K562 (cell line): Measurements from ENCODE around the gene GPSM3. TPM values are rescaled to one million over a fixed set of nuclear protein-coding genes. Genes with fewer than 3 reads are reported as not detected.

Experiments
- CTCFL ChIP-seq: IDR thresholded peaks from 2 replicates; pipeline ENCODE4 v1.6.1; 2011; ENCODE audit warnings: borderline replicate concordance, low read depth, mild to moderate bottlenecking, moderate library complexity, low read length; ENCODE audit not compliant: insufficient read depth, poor library complexity, severe bottlenecking
- EHMT2 ChIP-seq: fragments of 450-650 bp; IDR thresholded peaks from 2 replicates; pipeline ENCODE4 v1.6.1; 2018; ENCODE audit warnings: antibody characterized with exemption
- FOXJ2 ChIP-seq: fragments of 200-800 bp; sonication (Bioruptor generic); IDR thresholded peaks from 2 replicates; pipeline ENCODE4 v1.6.1; 2016; ENCODE audit warnings: missing genetic modification characterization, missing compliant biosample characterization
- GTF2A2 ChIP-seq: IDR thresholded peaks from 2 replicates; pipeline ENCODE4 v1.6.1; 2016; ENCODE audit warnings: mild to moderate bottlenecking, missing genetic modification characterization, missing compliant biosample characterization
- HMGN3 ChIP-seq: IDR thresholded peaks from 2 replicates; pipeline ENCODE4 v1.6.1; 2011; ENCODE audit warnings: borderline replicate concordance, low read depth, mild to moderate bottlenecking, mixed read lengths, low read length; ENCODE audit not compliant: insufficient read length; ENCODE audit errors: extremely low read depth
- MAZ ChIP-seq, 2 experiments: fragments of 450-650 bp in 1 of 2; sonication (generic) in 1 of 2; formaldehyde crosslinking; IDR thresholded peaks in 1 of 2; conservative IDR thresholded peaks in 1 of 2; 2 replicates each; pipeline versions ENCODE4 v1.4.0 to v1.5.0; 2020; ENCODE audit warnings: mild to moderate bottlenecking in 1 of 2, missing genetic modification reagents in 1 of 2
- NR2C2 ChIP-seq, 2 experiments: fragments of 200-800 bp in 1 of 2; sonication (Bioruptor generic) in 1 of 2; sonication (generic) in 1 of 2; formaldehyde crosslinking in 1 of 2; IDR thresholded peaks; 2 replicates each; pipeline versions ENCODE4 v1.6.1 to v1.8.0; 2016 to 2022; ENCODE audit warnings: mild to moderate bottlenecking in 1 of 2, missing compliant biosample characterization in 1 of 2, missing genetic modification characterization in 1 of 2, missing genetic modification reagents in 1 of 2
- RBM14 ChIP-seq: fragments of 200-400 bp; formaldehyde crosslinking; IDR thresholded peaks from 2 replicates; pipeline ENCODE4 v1.6.1; 2018; ENCODE audit warnings: low read depth, mild to moderate bottlenecking, low read length, moderate library complexity, borderline replicate concordance; ENCODE audit not compliant: insufficient read depth
- RNF2 ChIP-seq: sonication (generic); IDR thresholded peaks from 2 replicates; pipeline ENCODE4 v1.6.1; 2016
- SNRNP70 ChIP-seq: fragments of 200-400 bp; formaldehyde crosslinking; optimal IDR thresholded peaks from 2 replicates; pipeline ENCODE3; 2017; ENCODE audit warnings: low read depth, low read length
- SRSF1 ChIP-seq: fragments of 200-400 bp; formaldehyde crosslinking; IDR thresholded peaks from 2 replicates; pipeline ENCODE4 v1.6.1; 2017; ENCODE audit warnings: mild to moderate bottlenecking, low read depth, low read length, moderate library complexity
- THAP7 ChIP-seq: fragments of 250-450 bp; sonication (Bioruptor Pico); IDR thresholded peaks from 2 replicates; pipeline ENCODE4 v1.5.0; 2021
- ZBTB17 ChIP-seq: fragments of 450-650 bp; formaldehyde crosslinking; IDR thresholded peaks from 2 replicates; pipeline ENCODE4 v1.4.0; 2020; ENCODE audit warnings: mild to moderate bottlenecking
- ZNF408 ChIP-seq: fragments of 250-450 bp; sonication (Bioruptor Pico); IDR thresholded peaks from 2 replicates; pipeline ENCODE4 v1.4.0; 2020; ENCODE audit warnings: low read depth, mild to moderate bottlenecking, moderate library complexity
- ZNF41 ChIP-seq: fragments of 250-450 bp; sonication (Bioruptor Pico); conservative IDR thresholded peaks from 2 replicates; pipeline ENCODE4 v1.4.0; 2020; ENCODE audit warnings: mild to moderate bottlenecking
- ZNF766 ChIP-seq: fragments of 200-800 bp; sonication (Bioruptor generic); conservative IDR thresholded peaks from 2 replicates; pipeline ENCODE4 v1.6.1; 2016; ENCODE audit warnings: missing genetic modification characterization, missing compliant biosample characterization
- polyA plus RNA-seq, 8 experiments: library from polyadenylated mRNA; depleted of rRNA in 4 of 8; stranded (reverse) in 5 of 8; unstranded in 3 of 8; fragments of >200 nt; fragmentation: Nextera tagmentation in 2 of 8; fragmentation: Illumina TruSeq in 1 of 8; extraction: Ambion mirVana in 2 of 8; extraction: Trizol in 1 of 8; gene quantifications; 2 replicates each; pipeline versions ENCODE4 v1.2.1 to v1.2.3, GENCODE V29; 2011 to 2014; ENCODE audit warnings: inconsistent platforms in 1 of 8, missing spikeins in 1 of 8
- total RNA-seq, 7 experiments: library from RNA; depleted of rRNA in 6 of 7; stranded (reverse); fragments of >200 nt in 6 of 7; fragmentation: Illumina TruSeq in 2 of 7; extraction: Trizol in 2 of 7; gene quantifications; 2 replicates each; pipeline versions ENCODE4 v1.2.1 to v1.2.3, GENCODE V29; 2011 to 2021; ENCODE audit warnings: low replicate concordance in 1 of 7
- TF ChIP-seq, protein P1 (sequence below): fragments of 450-650 bp; IDR thresholded peaks from 2 replicates; pipeline ENCODE4 v1.6.1; 2016
- TF ChIP-seq, protein P2 (sequence below): fragments of 250-450 bp; sonication (Bioruptor Pico); IDR thresholded peaks from 2 replicates; pipeline ENCODE4 v1.8.0; 2021; ENCODE audit warnings: mild to moderate bottlenecking, moderate library complexity
- TF ChIP-seq, protein P3 (sequence below): sonication (generic); formaldehyde crosslinking; IDR thresholded peaks from 2 replicates; pipeline ENCODE4 v1.8.0; 2022; ENCODE audit warnings: missing genetic modification reagents, mild to moderate bottlenecking, borderline replicate concordance

The GPSM3 gene
- total and polyA plus RNA-seq, 9 of the 15 experiments (the other 6 are each of a cell fraction or from before 2014, with no cell fraction given) = 5.3 to 42.6 (median 24.4) TPM

DNA sequence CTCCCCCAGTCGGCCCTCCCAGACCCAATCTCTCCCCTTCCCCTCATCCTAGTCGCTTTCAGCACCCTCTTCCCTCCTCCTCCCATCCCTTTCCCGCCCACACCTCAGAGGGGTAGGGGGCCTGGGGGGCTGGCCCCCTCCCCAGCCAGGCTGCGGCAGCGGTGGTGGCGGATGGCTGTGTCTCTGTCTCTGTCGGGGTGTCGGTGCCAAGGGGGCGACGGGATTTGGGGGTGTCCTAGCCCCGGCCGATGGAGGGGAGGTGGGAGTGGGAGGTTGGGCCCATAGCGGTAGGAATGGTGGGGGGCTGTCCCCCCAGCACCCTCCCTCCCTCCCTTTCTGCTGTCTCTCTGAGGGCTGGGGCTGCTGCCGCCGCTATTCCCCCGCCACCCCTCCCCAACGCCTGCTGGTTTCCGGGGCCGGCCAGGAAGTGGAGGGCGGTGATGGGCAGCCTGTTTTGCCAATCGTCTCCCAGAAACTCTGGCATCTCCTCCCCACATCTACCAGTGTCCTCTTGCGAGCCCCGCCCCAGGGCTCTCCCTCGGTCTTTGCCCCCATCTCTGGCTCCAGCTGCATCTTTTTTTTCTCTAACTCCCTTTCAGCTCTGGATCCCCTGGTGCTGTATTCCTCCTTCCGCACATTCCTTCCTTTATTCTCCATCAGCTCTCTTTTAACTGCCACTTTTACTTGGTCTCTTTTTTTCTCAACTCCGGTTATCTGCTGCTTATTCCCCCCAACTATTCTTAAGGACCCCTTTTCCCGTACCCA is 16.6 kb downstream of the GPSM3 start, which contains the start of gene AGPAT1 (continued):
- TF ChIP-seq RBM14 (0 out of 2 replicates have a peak, but pooled peaks have one; percentile 40), THAP7 (CRISPR knock-in tag) (no peak), SNRNP70 (no peak), FOXJ2 (tag) (no peak), ZNF766 (no peak), HMGN3 (peak; percentile 60), CTCFL (no peak), ZNF41 (CRISPR knock-in tag) (no peak), RNF2 (no peak), ZBTB17 (CRISPR knock-in tag) (no peak), SRSF1 (no peak), ZNF408 (no peak), NR2C2 (CRISPR knock-in tag; IDR thresholded peaks at IDR 0.05) (no peak), NR2C2 (tag; IDR thresholded peaks at IDR 0.05) (peak; percentile 65; the same call in 1 of the 2 replicates), EHMT2 (peak; percentile 68), MAZ (CRISPR knock-in tag; conservative IDR thresholded peaks at IDR 0.05 in 1 of 2, IDR thresholded peaks at IDR 0.05 in 1 of 2) (peak in 1 of 2 experiments; percentile 94), GTF2A2 (tag) (no peak)
- TF ChIP-seq, protein P1, sequence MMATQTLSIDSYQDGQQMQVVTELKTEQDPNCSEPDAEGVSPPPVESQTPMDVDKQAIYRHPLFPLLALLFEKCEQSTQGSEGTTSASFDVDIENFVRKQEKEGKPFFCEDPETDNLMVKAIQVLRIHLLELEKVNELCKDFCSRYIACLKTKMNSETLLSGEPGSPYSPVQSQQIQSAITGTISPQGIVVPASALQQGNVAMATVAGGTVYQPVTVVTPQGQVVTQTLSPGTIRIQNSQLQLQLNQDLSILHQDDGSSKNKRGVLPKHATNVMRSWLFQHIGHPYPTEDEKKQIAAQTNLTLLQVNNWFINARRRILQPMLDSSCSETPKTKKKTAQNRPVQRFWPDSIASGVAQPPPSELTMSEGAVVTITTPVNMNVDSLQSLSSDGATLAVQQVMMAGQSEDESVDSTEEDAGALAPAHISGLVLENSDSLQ = peak; percentile 100
- TF ChIP-seq, protein P2, sequence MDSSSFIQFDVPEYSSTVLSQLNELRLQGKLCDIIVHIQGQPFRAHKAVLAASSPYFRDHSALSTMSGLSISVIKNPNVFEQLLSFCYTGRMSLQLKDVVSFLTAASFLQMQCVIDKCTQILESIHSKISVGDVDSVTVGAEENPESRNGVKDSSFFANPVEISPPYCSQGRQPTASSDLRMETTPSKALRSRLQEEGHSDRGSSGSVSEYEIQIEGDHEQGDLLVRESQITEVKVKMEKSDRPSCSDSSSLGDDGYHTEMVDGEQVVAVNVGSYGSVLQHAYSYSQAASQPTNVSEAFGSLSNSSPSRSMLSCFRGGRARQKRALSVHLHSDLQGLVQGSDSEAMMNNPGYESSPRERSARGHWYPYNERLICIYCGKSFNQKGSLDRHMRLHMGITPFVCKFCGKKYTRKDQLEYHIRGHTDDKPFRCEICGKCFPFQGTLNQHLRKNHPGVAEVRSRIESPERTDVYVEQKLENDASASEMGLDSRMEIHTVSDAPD (CRISPR knock-in tag) = no peak
- TF ChIP-seq, protein P3, sequence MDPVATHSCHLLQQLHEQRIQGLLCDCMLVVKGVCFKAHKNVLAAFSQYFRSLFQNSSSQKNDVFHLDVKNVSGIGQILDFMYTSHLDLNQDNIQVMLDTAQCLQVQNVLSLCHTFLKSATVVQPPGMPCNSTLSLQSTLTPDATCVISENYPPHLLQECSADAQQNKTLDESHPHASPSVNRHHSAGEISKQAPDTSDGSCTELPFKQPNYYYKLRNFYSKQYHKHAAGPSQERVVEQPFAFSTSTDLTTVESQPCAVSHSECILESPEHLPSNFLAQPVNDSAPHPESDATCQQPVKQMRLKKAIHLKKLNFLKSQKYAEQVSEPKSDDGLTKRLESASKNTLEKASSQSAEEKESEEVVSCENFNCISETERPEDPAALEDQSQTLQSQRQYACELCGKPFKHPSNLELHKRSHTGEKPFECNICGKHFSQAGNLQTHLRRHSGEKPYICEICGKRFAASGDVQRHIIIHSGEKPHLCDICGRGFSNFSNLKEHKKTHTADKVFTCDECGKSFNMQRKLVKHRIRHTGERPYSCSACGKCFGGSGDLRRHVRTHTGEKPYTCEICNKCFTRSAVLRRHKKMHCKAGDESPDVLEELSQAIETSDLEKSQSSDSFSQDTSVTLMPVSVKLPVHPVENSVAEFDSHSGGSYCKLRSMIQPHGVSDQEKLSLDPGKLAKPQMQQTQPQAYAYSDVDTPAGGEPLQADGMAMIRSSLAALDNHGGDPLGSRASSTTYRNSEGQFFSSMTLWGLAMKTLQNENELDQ (CRISPR knock-in tag) = no peak
